AG04450 (cell line): ENCODE data around the gene BHMT2. TPM values are rescaled to one million over a fixed set of nuclear protein-coding genes. Genes with fewer than 3 reads are reported as not detected.
A peak's percentile ranks its signal among the peaks of the same experiment; 100 is the strongest.

ENCODE experiments used
- CTCF ChIA-PET: fragments of 300-600, 350-600 bp; formaldehyde crosslinking; extraction: SDS; loops from one replicate; lab custom pipeline; 2022; ENCODE audit warnings: antibody characterized with exemption, inconsistent platforms; lab: Charles Lee
- POLR2A ChIA-PET: fragments of 350-600 bp; formaldehyde crosslinking; extraction: SDS; loops from one replicate; lab custom pipeline; 2021; ENCODE audit warnings: antibody characterized with exemption, inconsistent platforms; lab: Yijun Ruan, JAX
- DNase-seq: peaks from one replicate; pipeline ENCODE4 v3.0.0-alpha.2; 2011; ENCODE audit warnings: low read depth, low spot score
- H3K27ac ChIP-seq: one replicate; pipeline ENCODE4 v1.5.1; 2012; ENCODE audit warnings: low read depth, low read length, control low read depth
- H3K27me3 ChIP-seq: one replicate; pipeline ENCODE4 v1.6.0; 2012; ENCODE audit warnings: low read length; ENCODE audit not compliant: control insufficient read depth, insufficient read depth
- H3K4me3 ChIP-seq: 2 replicates; pipeline ENCODE4 v1.5.1; 2011; ENCODE audit warnings: mild to moderate bottlenecking, low read depth, low read length, control low read depth
- H3K9me3 ChIP-seq: 2 replicates; pipeline ENCODE4 v1.5.1; 2012; ENCODE audit warnings: low read length; ENCODE audit not compliant: control insufficient read depth, insufficient read depth
- polyA plus RNA-seq: library from polyadenylated mRNA; depleted of rRNA; stranded (reverse); fragments of >200 nt; gene quantifications from 2 replicates; pipeline ENCODE4 v1.2.3, GENCODE V29; 2011
- TF ChIP-seq, protein P1 (sequence below): IDR thresholded peaks from 2 replicates; pipeline ENCODE4 v1.5.1; 2011; ENCODE audit warnings: low read depth, low read length, control low read depth, inconsistent platforms

Gene BHMT2
- polyA plus RNA-seq, 1 experiment, result 9.6 TPM

- TF ChIP-seq, protein P1, sequence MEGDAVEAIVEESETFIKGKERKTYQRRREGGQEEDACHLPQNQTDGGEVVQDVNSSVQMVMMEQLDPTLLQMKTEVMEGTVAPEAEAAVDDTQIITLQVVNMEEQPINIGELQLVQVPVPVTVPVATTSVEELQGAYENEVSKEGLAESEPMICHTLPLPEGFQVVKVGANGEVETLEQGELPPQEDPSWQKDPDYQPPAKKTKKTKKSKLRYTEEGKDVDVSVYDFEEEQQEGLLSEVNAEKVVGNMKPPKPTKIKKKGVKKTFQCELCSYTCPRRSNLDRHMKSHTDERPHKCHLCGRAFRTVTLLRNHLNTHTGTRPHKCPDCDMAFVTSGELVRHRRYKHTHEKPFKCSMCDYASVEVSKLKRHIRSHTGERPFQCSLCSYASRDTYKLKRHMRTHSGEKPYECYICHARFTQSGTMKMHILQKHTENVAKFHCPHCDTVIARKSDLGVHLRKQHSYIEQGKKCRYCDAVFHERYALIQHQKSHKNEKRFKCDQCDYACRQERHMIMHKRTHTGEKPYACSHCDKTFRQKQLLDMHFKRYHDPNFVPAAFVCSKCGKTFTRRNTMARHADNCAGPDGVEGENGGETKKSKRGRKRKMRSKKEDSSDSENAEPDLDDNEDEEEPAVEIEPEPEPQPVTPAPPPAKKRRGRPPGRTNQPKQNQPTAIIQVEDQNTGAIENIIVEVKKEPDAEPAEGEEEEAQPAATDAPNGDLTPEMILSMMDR, result no peak
- ChIA-PET POLR2A (no interaction called here), CTCF (interaction anchor here (0.9 to 16.3 kb wide), 15 partner anchors 11 to 512 kb away, joined by 3 to 920 read pairs (median 7); partner anchors contain the start of gene JMY)
Observed at GRCh38 chr5:79023348-79023747, 46.2 kb upstream of the BHMT2 start.

GRCh38 chr5:79023947-79024346, 45.6 kb upstream of the BHMT2 start:
- no peak overlapping the region for H3K27ac ChIP-seq
- POLR2A ChIA-PET, result no interaction called here
- H3K9me3 ChIP-seq, result no peaks in the 10 kb centered on the region
- H3K27me3 ChIP-seq, result peaks cover 4% of the 10 kb centered on the region
- TF ChIP-seq, protein P1, result no peak
- CTCF ChIA-PET, result interaction anchor here (0.8 to 16.3 kb wide), 57 partner anchors 8 to 1060 kb away, joined by 3 to 920 read pairs (median 8); partner anchors contain the start of gene JMY
- no peak for DNase-seq
- no peak overlapping the region for H3K4me3 ChIP-seq

More at GRCh38 chr5:79023348-79023747, 46.2 kb upstream of the BHMT2 start:
- Histone ChIP-seq H3K27me3 (peaks cover 4% of the 10 kb centered on the region), H3K27ac (no peak overlapping the region), H3K4me3 (no peak overlapping the region), H3K9me3 (no peaks in the 10 kb centered on the region)
- DNase-seq, result no peak

DNA sequence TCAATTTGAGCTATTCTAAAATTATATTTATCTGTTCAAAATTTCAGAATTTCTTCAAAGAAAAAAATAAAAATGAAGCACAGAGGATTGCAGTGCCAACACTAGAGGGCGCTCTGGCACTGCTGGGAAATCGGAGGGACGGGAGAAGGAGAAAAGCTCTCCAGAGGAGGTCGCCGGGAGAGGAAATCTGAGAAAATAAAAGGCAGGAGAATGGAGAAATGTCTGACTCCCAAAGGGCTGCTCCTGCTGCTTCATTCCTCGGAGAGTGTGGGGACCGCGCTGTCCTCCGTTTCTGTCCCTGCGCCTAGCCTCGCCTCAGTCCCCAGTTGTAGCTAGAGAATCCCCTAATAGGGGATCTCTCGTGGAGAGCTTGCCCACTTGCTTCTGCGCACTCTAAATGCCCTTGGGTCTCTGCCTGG, 44.5 kb upstream of the BHMT2 start:
- no peaks in the 10 kb centered on the region for H3K9me3 ChIP-seq
- peaks cover 4% of the 10 kb centered on the region for H3K27me3 ChIP-seq
- DNase-seq, result peak; percentile 57
- ChIA-PET POLR2A (interaction anchor here (0.6 to 0.8 kb wide), 2 partner anchors 40 to 138 kb away, joined by 3 to 4 read pairs; partner anchors contain the start of gene ARSB), CTCF (interaction anchor here (0.5 to 16.3 kb wide), 128 partner anchors 9 to 1880 kb away, joined by 3 to 920 read pairs (median 4); partner anchors contain the start of genes BHMT2 and DMGDH)
- H3K4me3 ChIP-seq, result peak overlapping the region; percentile 38
- TF ChIP-seq, protein P1, result peak; percentile 95
- no peak overlapping the region for H3K27ac ChIP-seq

DNA sequence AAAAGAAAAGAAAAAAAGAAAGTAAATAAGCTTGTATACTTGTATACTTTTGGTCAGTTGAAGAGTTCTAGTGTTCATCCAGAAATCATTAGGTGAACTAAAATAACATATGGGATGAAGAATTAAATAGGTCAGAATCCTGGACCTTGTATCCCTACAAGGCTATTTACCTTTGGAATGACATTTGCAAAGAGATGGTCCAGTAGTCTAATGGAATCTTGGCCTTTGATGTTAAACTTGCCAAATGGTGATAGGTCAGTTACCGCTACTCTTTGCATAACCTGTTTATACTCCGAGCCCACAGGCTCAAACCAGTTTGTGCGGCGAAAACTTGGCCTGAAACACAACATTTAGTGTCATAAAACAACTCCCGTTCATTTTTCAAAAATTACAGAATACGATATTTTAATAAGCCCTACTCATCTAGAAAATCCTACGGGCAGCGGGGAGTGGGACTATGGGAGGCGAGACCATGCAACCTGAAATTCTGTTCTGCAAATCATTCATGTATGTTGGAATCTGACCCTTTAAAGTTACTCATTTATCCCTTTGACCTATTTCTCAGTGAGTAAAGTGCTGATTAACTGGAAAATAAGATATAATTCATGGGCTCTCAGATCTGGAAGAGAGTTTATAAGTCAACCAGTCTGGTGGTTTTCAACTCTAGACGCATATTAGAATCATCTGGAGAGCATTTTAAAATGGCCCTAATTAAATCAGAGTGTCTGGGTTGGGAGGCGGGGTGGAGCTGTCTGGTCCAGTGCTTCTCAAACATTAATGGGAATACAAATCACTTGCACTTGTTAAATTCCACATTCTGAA, 38.7 kb upstream of the BHMT2 start:
- POLR2A ChIA-PET, result no interaction called here
- H3K4me3 ChIP-seq, result no peak overlapping the region

More for the DNA sequence above, 38.7 kb upstream of the BHMT2 start:
- CTCF ChIA-PET, result interaction anchor here (0.6 to 16.3 kb wide), 4 partner anchors 11 to 450 kb away, joined by 3 to 920 read pairs (median 4); no protein-coding TSS in a partner anchor
- Histone ChIP-seq H3K27me3 (peaks cover 4% of the 10 kb centered on the region), H3K9me3 (no peaks in the 10 kb centered on the region), H3K27ac (no peak overlapping the region)
- TF ChIP-seq, protein P1, result no peak
- DNase-seq, result no peak
